Measurements from ENCODE around the gene POLE.
A peak's percentile ranks its signal among the peaks of the same experiment; 100 is the strongest.
"Not testable (repeated sequence)": the region's sequence is repeated elsewhere in the genome, so short reads cannot be mapped to it uniquely, and the experiment has no call there.

Gene POLE

DNA sequence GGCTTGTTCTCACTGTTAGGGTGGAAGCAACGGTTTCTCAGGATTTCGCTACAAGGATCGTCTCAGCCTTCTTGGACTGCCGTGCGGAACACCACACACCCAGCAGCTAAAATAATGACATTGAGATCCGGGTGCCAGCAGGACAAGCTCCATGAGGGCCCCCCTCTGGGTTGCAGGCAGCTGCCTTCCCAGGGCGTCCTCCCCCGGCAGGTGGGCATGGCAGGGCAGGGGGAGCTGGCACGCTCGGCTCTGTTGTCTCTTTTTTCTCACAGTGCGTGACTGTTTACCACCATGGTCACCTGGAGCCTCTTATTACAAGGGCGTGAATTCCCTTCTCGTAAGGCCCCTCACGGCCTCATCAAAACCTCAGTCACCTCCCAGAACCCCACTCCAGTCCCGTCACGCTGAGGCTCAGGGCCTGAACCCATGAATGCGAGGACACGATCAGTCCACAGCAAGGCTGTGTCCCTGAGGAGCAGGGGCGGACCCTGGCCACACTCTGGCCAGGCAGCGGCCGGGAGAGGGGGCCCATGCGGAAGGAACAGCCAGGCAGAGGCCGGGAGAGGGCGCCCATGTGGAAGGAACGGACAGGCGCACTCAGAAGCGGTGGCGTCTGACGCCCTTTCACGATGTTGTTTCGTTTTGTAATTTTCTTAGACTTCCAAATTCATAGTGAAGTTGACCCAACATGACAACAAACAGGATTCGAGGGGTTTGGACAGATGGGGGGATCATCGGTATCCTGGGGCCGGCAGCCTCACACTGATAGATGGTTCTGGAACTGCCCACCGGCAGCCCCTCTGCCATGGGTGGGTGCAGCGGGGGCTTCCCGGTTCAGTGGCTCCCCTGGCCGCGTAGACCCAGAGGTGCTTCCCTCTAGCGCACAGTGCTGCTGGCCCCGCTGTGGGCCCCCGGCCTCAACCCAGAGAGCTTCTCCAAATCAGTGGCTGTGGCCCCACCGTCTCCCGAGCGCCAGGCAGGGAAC lies 86.8 kb downstream of the POLE start:
- no peaks in the 10 kb centered on the region for H3K36me3 Mint-ChIP-seq
- H3K4me3 Mint-ChIP-seq: peak overlapping the region; percentile 74
- H3K4me1 Mint-ChIP-seq (ENCODE audit: low read depth): peaks cover 20% of the 10 kb centered on the region
- no peaks in the 10 kb centered on the region for H3K9me3 Mint-ChIP-seq (ENCODE audit: low read depth)
- no peak overlapping the region for H3K27ac Mint-ChIP-seq
- H3K27me3 Mint-ChIP-seq: peaks cover 29% of the 10 kb centered on the region

DNA sequence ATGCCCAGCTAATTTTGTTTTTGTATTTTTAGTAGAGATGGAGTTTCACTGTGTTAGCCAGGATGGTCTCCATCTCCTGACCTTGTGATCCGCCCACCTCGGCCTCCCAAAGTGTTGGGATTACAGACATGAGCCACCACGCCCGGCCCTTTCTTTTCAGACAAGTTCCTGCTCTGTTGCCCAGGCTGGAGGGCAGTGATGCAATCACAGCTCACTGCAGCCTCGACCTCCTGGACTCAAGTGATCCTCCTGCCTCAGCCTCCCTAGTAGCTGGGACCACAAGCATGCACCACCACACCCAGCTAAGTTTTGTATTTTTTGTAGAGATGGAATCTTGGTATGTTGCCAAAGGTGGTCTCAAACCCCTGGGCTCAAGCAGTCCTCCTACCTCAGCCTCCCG lies 87.6 kb downstream of the POLE start:
- Mint-ChIP-seq H3K4me1 (ENCODE audit: low read depth) (peaks cover 20% of the 10 kb centered on the region), H3K27me3 (peaks cover 29% of the 10 kb centered on the region), H3K4me3 (peak overlapping the region; percentile 48)
- not testable (repeated sequence) for H3K36me3 Mint-ChIP-seq; H3K9me3 Mint-ChIP-seq (ENCODE audit: low read depth); H3K27ac Mint-ChIP-seq

DNA sequence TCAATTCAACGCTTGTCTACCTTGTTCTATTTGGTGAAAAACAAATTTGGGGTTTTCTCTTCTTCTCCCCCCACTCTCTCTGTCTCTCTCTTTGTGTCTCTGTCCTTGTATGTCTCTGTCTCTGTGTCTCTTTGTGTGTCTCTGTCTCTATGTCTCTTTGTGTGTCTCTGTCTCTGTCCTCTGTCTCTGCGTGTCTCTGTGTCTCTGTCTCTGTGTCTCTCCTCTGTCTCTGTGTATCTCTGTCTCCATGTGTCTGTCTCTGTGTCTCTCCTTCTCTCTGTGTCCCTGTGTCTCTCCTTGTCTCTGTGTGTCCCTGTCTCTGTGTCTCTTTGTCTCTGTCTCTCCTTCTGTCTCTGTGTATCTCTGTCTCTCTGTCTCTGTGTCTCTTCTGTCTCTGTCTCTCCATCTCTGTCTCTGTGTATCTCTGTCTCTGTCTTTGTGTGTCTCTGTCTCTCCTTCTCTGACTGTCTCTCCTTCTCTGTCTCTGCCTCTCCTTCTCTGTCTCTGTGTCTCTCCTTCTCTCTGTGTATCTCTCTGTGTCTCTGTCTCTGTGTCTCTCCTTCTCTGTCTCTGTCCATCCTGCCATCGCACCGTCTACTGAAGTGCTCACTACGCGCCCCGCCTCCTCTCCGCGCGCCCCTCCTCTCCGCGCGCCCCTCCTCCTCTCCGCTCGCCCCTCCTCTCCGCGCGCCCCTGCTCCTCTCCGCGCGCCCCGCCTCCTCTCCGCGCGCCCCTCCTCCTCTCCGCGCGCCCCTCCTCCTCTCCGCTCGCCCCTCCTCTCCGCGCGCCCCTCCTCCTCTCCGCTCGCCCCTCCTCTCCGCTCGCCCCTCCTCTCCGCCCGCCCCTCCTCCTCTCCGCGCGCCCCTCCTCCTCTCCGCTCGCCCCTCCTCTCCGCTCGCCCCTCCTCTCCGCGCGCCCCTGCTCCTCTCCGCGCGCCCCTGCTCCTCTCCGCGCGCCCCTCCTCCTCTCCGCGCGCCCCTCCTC lies 89.5 kb downstream of the POLE start:
- Mint-ChIP-seq H3K9me3 (ENCODE audit: low read depth) (no peaks in the 10 kb centered on the region), H3K4me1 (ENCODE audit: low read depth) (peaks cover 22% of the 10 kb centered on the region), H3K27me3 (peaks cover 30% of the 10 kb centered on the region), H3K36me3 (no peaks in the 10 kb centered on the region), H3K4me3 (peak overlapping the region; percentile 81), H3K27ac (peak overlapping the region; percentile 30)

- Mint-ChIP-seq H3K27me3 (peaks cover 27% of the 10 kb centered on the region), H3K27ac (no peak overlapping the region), H3K9me3 (ENCODE audit: low read depth) (no peaks in the 10 kb centered on the region), H3K36me3 (no peaks in the 10 kb centered on the region), H3K4me3 (no peak overlapping the region), H3K4me1 (ENCODE audit: low read depth) (peaks cover 21% of the 10 kb centered on the region)
Measured at GRCh38 chr12:132596016-132596415, 91.1 kb downstream of the POLE start.

DNA sequence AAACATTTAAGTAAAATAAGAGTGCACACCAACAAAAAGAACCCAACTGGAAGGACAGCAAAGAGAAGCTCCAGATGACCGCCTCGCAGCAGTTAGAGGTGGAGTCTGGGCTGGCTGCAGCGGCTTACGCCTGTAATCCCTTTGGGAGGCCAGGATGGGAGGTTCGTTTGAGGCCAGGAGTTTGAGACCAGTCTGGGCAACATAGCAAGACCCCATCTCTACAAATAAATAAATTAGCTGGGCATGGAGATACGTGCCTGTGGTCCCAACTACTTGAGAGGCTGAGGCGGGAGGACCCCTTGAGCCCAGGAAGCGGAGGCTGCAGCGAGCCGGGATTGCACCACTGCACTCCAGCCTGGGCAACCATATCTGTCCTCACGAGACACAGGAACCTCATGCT lies 92.0 kb downstream of the POLE start:
- H3K27me3 Mint-ChIP-seq: peaks cover 27% of the 10 kb centered on the region
- H3K27ac Mint-ChIP-seq: no peak overlapping the region
- no peaks in the 10 kb centered on the region for H3K9me3 Mint-ChIP-seq (ENCODE audit: low read depth)
- no peak overlapping the region for H3K4me3 Mint-ChIP-seq
- peaks cover 16% of the 10 kb centered on the region for H3K4me1 Mint-ChIP-seq (ENCODE audit: low read depth)
- no peaks in the 10 kb centered on the region for H3K36me3 Mint-ChIP-seq

GRCh38 chr12:132593938-132594358 lies 93.2 kb downstream of the POLE start:
- Mint-ChIP-seq H3K9me3 (ENCODE audit: low read depth) (no peaks in the 10 kb centered on the region), H3K36me3 (no peaks in the 10 kb centered on the region), H3K4me1 (ENCODE audit: low read depth) (peaks cover 13% of the 10 kb centered on the region), H3K27ac (no peak overlapping the region), H3K27me3 (peaks cover 25% of the 10 kb centered on the region), H3K4me3 (no peak overlapping the region)

DNA sequence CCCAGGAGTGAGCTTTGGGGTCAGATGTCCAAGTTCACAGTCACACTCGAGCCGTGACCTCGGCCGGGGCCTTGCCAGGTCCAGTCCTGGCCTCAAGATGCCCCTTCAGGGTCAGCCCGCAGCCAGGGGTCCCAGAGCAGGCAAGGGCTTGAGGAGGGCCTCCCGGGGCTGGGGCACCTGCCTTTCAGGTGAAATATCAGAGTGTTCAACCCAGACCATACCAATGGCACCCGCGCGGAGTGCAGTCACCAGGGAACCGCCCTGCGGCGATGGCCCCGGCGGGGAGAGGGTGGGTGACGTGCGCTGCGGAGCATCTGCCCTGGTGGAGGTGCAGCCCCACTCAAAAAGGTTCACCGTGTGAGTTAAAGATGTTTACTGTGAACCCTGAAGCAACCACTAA lies 93.6 kb downstream of the POLE start:
- Mint-ChIP-seq H3K4me3 (no peak overlapping the region), H3K4me1 (ENCODE audit: low read depth) (peaks cover 10% of the 10 kb centered on the region), H3K27me3 (peaks cover 21% of the 10 kb centered on the region), H3K9me3 (ENCODE audit: low read depth) (no peaks in the 10 kb centered on the region), H3K36me3 (no peaks in the 10 kb centered on the region), H3K27ac (no peak overlapping the region)

GRCh38 chr12:132593071-132593470 lies 94.1 kb downstream of the POLE start:
- H3K36me3 Mint-ChIP-seq: no peaks in the 10 kb centered on the region
- H3K9me3 Mint-ChIP-seq (ENCODE audit: low read depth): no peaks in the 10 kb centered on the region
- H3K4me1 Mint-ChIP-seq (ENCODE audit: low read depth): peaks cover 9% of the 10 kb centered on the region
- no peak overlapping the region for H3K4me3 Mint-ChIP-seq
- H3K27ac Mint-ChIP-seq: no peak overlapping the region
- H3K27me3 Mint-ChIP-seq: peaks cover 21% of the 10 kb centered on the region

- Mint-ChIP-seq H3K4me1 (ENCODE audit: low read depth) (peaks cover 5% of the 10 kb centered on the region), H3K27ac (no peak overlapping the region), H3K36me3 (no peaks in the 10 kb centered on the region), H3K27me3 (peaks cover 18% of the 10 kb centered on the region), H3K9me3 (ENCODE audit: low read depth) (no peaks in the 10 kb centered on the region), H3K4me3 (no peak overlapping the region)
Measured at GRCh38 chr12:132592282-132592970, 94.7 kb downstream of the POLE start.

DNA sequence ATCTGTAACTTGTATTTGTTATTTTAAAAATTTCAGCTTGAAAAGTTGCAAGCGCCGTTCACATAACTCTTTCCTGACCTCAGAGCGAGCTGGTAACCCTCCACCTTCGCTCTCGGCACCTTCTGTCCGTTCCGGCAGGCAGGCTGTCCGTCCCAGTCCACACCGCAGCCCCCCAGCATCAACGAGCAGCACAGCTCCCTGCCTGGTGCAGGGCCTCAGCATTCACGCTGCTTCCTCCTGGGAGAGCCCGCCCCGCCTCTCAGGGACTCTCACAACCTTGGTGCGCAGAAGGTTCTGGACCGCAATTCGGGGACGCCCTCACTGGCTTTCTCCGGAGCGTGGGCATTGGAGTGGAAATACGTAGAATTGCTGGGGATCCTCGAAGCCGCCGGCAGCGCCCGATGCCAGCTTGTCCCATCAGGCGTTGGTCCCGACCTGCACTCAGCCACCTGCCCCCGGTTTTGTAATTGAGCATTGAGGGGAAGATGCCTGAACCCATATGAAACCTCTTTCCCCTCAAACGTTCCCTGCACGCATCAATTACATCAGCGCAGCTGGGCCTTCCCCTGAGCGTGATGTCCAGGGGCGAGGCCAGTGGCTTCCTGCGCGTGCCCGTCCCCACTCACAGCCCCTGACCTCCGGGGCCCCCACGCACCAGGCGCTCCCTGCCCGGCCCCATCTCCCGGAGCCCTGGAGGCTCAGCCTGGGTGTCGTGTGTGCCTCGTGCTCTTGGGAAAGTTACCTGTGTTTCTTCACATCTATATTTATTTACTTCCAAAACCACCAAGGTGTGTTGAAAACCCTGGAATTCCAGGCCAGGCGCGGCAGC lies 95.8 kb downstream of the POLE start:
- Mint-ChIP-seq H3K4me1 (ENCODE audit: low read depth) (peaks cover 2% of the 10 kb centered on the region), H3K9me3 (ENCODE audit: low read depth) (no peaks in the 10 kb centered on the region), H3K4me3 (no peak overlapping the region), H3K27me3 (peaks cover 14% of the 10 kb centered on the region), H3K36me3 (no peaks in the 10 kb centered on the region), H3K27ac (no peak overlapping the region)

DNA sequence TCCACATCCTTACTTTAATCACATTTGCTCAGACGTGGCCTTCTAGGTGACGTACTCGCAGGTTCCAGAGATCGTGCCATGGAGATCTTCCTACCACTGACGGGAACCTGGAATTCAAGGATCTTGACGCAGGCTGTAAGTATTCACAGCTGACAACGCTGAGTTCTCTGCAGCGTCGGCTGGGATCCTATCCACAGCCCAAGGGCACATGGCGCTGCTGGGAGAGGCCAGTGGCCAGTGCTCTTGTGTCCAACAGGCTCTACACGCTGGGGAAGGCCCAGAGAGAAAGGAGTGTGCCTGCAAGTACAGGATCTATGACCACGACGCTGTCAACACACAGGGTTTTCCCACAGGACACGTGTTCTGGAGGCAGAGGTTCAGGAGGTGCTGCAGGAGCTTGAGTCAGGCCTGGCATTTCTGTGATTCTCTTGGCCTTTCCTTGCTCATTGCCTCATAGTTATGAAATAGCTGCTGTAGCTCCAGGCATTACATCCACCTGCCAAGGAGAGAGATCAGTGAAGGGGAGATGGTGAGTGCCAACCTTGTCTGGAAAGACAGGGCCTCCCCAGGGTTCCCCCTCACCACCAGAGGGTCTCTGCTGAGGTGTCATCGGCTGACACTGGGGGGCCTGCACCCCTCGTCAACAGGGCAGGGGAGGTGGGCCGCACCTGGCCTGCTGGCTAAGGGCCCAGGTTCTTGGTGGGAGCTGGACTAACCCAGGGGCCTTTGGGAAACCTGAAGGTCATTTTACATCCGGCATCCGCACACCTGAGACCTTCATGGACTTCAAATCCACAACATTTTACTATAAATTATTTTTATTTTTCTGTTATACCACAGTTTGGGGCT lies 98.1 kb downstream of the POLE start:
- H3K4me1 Mint-ChIP-seq (ENCODE audit: low read depth): peaks cover 2% of the 10 kb centered on the region
- H3K27me3 Mint-ChIP-seq: peaks cover 4% of the 10 kb centered on the region

GRCh38 chr12:132588319-132588718 lies 98.8 kb downstream of the POLE start:
- no peaks in the 10 kb centered on the region for H3K36me3 Mint-ChIP-seq
- H3K27ac Mint-ChIP-seq: no peak overlapping the region
- H3K27me3 Mint-ChIP-seq: no peaks in the 10 kb centered on the region
- H3K4me1 Mint-ChIP-seq (ENCODE audit: low read depth): no peaks in the 10 kb centered on the region
- no peak overlapping the region for H3K4me3 Mint-ChIP-seq
- H3K9me3 Mint-ChIP-seq (ENCODE audit: low read depth): no peaks in the 10 kb centered on the region

More for the DNA sequence above, 98.1 kb downstream of the POLE start:
- H3K27ac Mint-ChIP-seq: no peak overlapping the region
- no peak overlapping the region for H3K4me3 Mint-ChIP-seq
- H3K9me3 Mint-ChIP-seq (ENCODE audit: low read depth): no peaks in the 10 kb centered on the region
- no peaks in the 10 kb centered on the region for H3K36me3 Mint-ChIP-seq

DNA sequence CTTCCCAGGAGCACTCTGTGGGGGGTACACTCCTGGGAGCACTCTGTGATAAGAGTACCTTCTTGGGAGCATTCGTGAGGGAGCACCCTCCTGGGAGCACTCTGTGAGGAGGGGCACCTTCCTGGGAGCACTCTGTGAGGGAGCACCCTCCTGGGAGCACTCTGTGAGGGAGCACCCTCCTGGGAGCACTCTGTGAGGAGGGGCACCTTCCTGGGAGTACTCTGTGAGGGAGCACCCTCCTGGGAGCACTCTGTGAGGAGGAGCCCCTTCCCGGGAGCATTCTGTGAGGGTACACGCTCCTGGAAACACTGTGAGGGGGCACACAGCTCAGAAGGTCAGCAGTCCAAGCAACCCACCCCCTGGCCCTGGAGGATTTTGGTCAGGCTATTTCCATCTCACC lies 99.4 kb downstream of the POLE start:
- Mint-ChIP-seq H3K9me3 (ENCODE audit: low read depth) (no peaks in the 10 kb centered on the region), H3K27ac (no peak overlapping the region), H3K4me1 (ENCODE audit: low read depth) (no peaks in the 10 kb centered on the region), H3K4me3 (no peak overlapping the region), H3K36me3 (no peaks in the 10 kb centered on the region), H3K27me3 (no peaks in the 10 kb centered on the region)

All from activated naive CD8-positive, alpha-beta T cell (primary cell).